Mononuclear cell (primary cell): ENCODE data around the gene TMEM273. TPM values are rescaled to one million over a fixed set of nuclear protein-coding genes. Genes with fewer than 3 reads are reported as not detected.

ENCODE experiments used
- H3K27me3 ChIP-seq: 2 replicates; pipeline ENCODE4 v1.6.0; 2011; ENCODE audit warnings: low read length, control low read depth; ENCODE audit not compliant: insufficient read depth
- H3K4me1 ChIP-seq: 2 replicates; pipeline ENCODE4 v1.5.1; 2011; ENCODE audit warnings: mild to moderate bottlenecking, low read length, control low read depth; ENCODE audit not compliant: insufficient read depth
- H3K4me3 ChIP-seq: 2 replicates; pipeline ENCODE4 v1.5.1; 2011; ENCODE audit warnings: mild to moderate bottlenecking, low read length, moderate library complexity
- H3K9me3 ChIP-seq: 2 replicates; pipeline ENCODE4 v1.5.1; 2011; ENCODE audit warnings: low read depth, mild to moderate bottlenecking, control low read depth, low read length
- total RNA-seq: library from RNA; depleted of rRNA; stranded (reverse); fragments of >200 nt; gene quantifications from one replicate; pipeline ENCODE4 v1.2.3, GENCODE V29; 2012

Gene TMEM273
- total RNA-seq, 1 donor = 3.5 TPM

GRCh38 chr10:49116509-49117375 lies 71.4 kb downstream of the TMEM273 start:
- H3K27me3 ChIP-seq = peaks cover 15% of the 10 kb centered on the region
- H3K4me3 ChIP-seq = no peak overlapping the region
- H3K9me3 ChIP-seq = no peaks in the 10 kb centered on the region
- no peaks in the 10 kb centered on the region for H3K4me1 ChIP-seq

GRCh38 chr10:49115796-49116508 lies 72.2 kb downstream of the TMEM273 start:
- H3K27me3 ChIP-seq = peaks cover 15% of the 10 kb centered on the region
- no peaks in the 10 kb centered on the region for H3K9me3 ChIP-seq
- no peaks in the 10 kb centered on the region for H3K4me1 ChIP-seq
- no peak overlapping the region for H3K4me3 ChIP-seq

- Histone ChIP-seq H3K4me3 (no peak within 1 kb of the TSS), H3K27me3 (peaks cover 15% of the 10 kb centered on the region)
Measured at GRCh38 chr10:49115015-49115795, 73.0 kb downstream of the TMEM273 start, which contains the start of gene VSTM4. VSTM4 (minus strand) TSS chr10:49115522; CDS start chr10:49115485, 37 bp downstream.

GRCh38 chr10:49114718-49115014 lies 73.5 kb downstream of the TMEM273 start:
- Histone ChIP-seq H3K9me3 (no peaks in the 10 kb centered on the region), H3K4me3 (no peak overlapping the region), H3K27me3 (peaks cover 15% of the 10 kb centered on the region), H3K4me1 (no peaks in the 10 kb centered on the region)

More at GRCh38 chr10:49115015-49115795, 73.0 kb downstream of the TMEM273 start, which contains the start of gene VSTM4:
- Histone ChIP-seq H3K9me3 (no peaks in the 10 kb centered on the region), H3K4me1 (no peaks in the 10 kb centered on the region)

GRCh38 chr10:49113741-49114141 lies 74.5 kb downstream of the TMEM273 start:
- Histone ChIP-seq H3K9me3 (no peaks in the 10 kb centered on the region), H3K4me1 (no peaks in the 10 kb centered on the region), H3K27me3 (peaks cover 15% of the 10 kb centered on the region), H3K4me3 (no peak overlapping the region)

- H3K4me3 ChIP-seq = no peak overlapping the region
- no peaks in the 10 kb centered on the region for H3K9me3 ChIP-seq
- H3K27me3 ChIP-seq = peaks cover 15% of the 10 kb centered on the region
- no peaks in the 10 kb centered on the region for H3K4me1 ChIP-seq
Measured at GRCh38 chr10:49112851-49113250, 75.3 kb downstream of the TMEM273 start.

- H3K4me3 ChIP-seq = no peak overlapping the region
- H3K9me3 ChIP-seq = no peaks in the 10 kb centered on the region
- H3K27me3 ChIP-seq = peaks cover 15% of the 10 kb centered on the region
- H3K4me1 ChIP-seq = no peaks in the 10 kb centered on the region
Measured at GRCh38 chr10:49112098-49112497, 76.1 kb downstream of the TMEM273 start.

GRCh38 chr10:49111320-49111698 lies 76.9 kb downstream of the TMEM273 start:
- no peaks in the 10 kb centered on the region for H3K4me1 ChIP-seq
- H3K27me3 ChIP-seq = peaks cover 15% of the 10 kb centered on the region
- no peaks in the 10 kb centered on the region for H3K9me3 ChIP-seq
- no peak overlapping the region for H3K4me3 ChIP-seq

GRCh38 chr10:49110684-49111319 lies 77.4 kb downstream of the TMEM273 start:
- Histone ChIP-seq H3K9me3 (no peaks in the 10 kb centered on the region), H3K27me3 (peaks cover 13% of the 10 kb centered on the region), H3K4me3 (no peak overlapping the region), H3K4me1 (no peaks in the 10 kb centered on the region)

- Histone ChIP-seq H3K4me1 (no peaks in the 10 kb centered on the region), H3K27me3 (peaks cover 9% of the 10 kb centered on the region), H3K4me3 (no peak overlapping the region), H3K9me3 (no peaks in the 10 kb centered on the region)
Measured at GRCh38 chr10:49109669-49110340, 78.4 kb downstream of the TMEM273 start.

GRCh38 chr10:49108656-49109055 lies 79.5 kb downstream of the TMEM273 start:
- H3K4me3 ChIP-seq = no peak overlapping the region
- H3K4me1 ChIP-seq = no peaks in the 10 kb centered on the region
- no peaks in the 10 kb centered on the region for H3K27me3 ChIP-seq
- no peaks in the 10 kb centered on the region for H3K9me3 ChIP-seq

GRCh38 chr10:49107887-49108267 lies 80.3 kb downstream of the TMEM273 start:
- no peaks in the 10 kb centered on the region for H3K4me1 ChIP-seq
- no peaks in the 10 kb centered on the region for H3K9me3 ChIP-seq
- H3K4me3 ChIP-seq = no peak overlapping the region
- no peaks in the 10 kb centered on the region for H3K27me3 ChIP-seq

- peaks cover 2% of the 10 kb centered on the region for H3K27me3 ChIP-seq
- H3K4me3 ChIP-seq = no peak overlapping the region
- H3K9me3 ChIP-seq = no peaks in the 10 kb centered on the region
- H3K4me1 ChIP-seq = no peaks in the 10 kb centered on the region
Measured at GRCh38 chr10:49107111-49107886, 80.9 kb downstream of the TMEM273 start.

GRCh38 chr10:49106451-49106850 lies 81.7 kb downstream of the TMEM273 start:
- H3K4me1 ChIP-seq = no peaks in the 10 kb centered on the region
- peaks cover 5% of the 10 kb centered on the region for H3K27me3 ChIP-seq
- no peaks in the 10 kb centered on the region for H3K9me3 ChIP-seq
- no peak overlapping the region for H3K4me3 ChIP-seq
